DOHH2 (cell line): ENCODE data around the gene NASP.

Source experiments
- H3F3A ChIP-seq: fragments of 200-600 bp; sonication (generic), shearing (Covaris generic); 2 replicates; pipeline ENCODE4 v1.6.0; 2016; ENCODE audit warnings: antibody characterized with exemption, mild to moderate bottlenecking; ENCODE audit not compliant: control insufficient read depth, insufficient read depth
- H3K27ac ChIP-seq: fragments of 200-600 bp; sonication (generic); 2 replicates; pipeline ENCODE4 v1.5.1; 2014; ENCODE audit warnings: low read depth, mild to moderate bottlenecking, low read length, moderate library complexity
- H3K27me3 ChIP-seq: fragments of 200-600 bp; sonication (generic); 2 replicates; pipeline ENCODE4 v1.6.1; 2014; ENCODE audit warnings: mild to moderate bottlenecking, low read length, mixed read lengths; ENCODE audit not compliant: control insufficient read depth
- H3K36me3 ChIP-seq: fragments of 200-600 bp; sonication (generic); 2 replicates; pipeline ENCODE4 v1.6.1; 2014; ENCODE audit warnings: mild to moderate bottlenecking, low read length, moderate library complexity, mixed read lengths; ENCODE audit not compliant: control insufficient read depth
- H3K4me1 ChIP-seq: fragments of 200-600 bp; sonication (generic); 2 replicates; pipeline ENCODE4 v1.6.1; 2014; ENCODE audit warnings: mild to moderate bottlenecking, low read length, mixed read lengths; ENCODE audit not compliant: control insufficient read depth
- H3K4me2 ChIP-seq: fragments of 200-600 bp; sonication (generic); 2 replicates; pipeline ENCODE4 v1.6.0; 2014; ENCODE audit warnings: mild to moderate bottlenecking, low read length, moderate library complexity
- H3K4me3 ChIP-seq: fragments of 200-600 bp; sonication (generic); 2 replicates; pipeline ENCODE4 v1.5.1; 2014; ENCODE audit warnings: mild to moderate bottlenecking, low read length, mixed read lengths
- H3K79me2 ChIP-seq: fragments of 200-600 bp; sonication (generic); 2 replicates; pipeline ENCODE4 v1.6.1; 2014; ENCODE audit warnings: mild to moderate bottlenecking, low read length, mixed read lengths; ENCODE audit not compliant: control insufficient read depth
- H3K9me2 ChIP-seq: fragments of 200-600 bp; sonication (generic); replicated peaks from 2 replicates; pipeline ENCODE4 v1.6.1; 2014; ENCODE audit warnings: mild to moderate bottlenecking, low read length, mixed read lengths; ENCODE audit not compliant: control insufficient read depth
- H3K9me3 ChIP-seq: fragments of 200-600 bp; sonication (generic); 2 replicates; pipeline ENCODE4 v1.6.1; 2014; ENCODE audit warnings: antibody characterized with exemption, low read length, mixed read lengths; ENCODE audit not compliant: control insufficient read depth, insufficient read depth
- H4K20me1 ChIP-seq: fragments of 200-600 bp; sonication (generic); 2 replicates; pipeline ENCODE4 v1.6.0; 2014; ENCODE audit warnings: low read depth, mild to moderate bottlenecking, antibody characterized with exemption, low read length, moderate library complexity; ENCODE audit not compliant: control insufficient read depth, insufficient read depth
- CTCF ChIP-seq: fragments of 200-600 bp; sonication (generic); IDR thresholded peaks from one replicate; pipeline ENCODE4 v1.5.1; 2014; ENCODE audit warnings: antibody characterized with exemption, mild to moderate bottlenecking, low read depth, low read length; ENCODE audit not compliant: poor library complexity, severe bottlenecking
- EZH2phosphoT487 ChIP-seq: fragments of 200-600 bp; sonication (generic); IDR thresholded peaks from 2 replicates; pipeline ENCODE4 v1.6.1; 2017; ENCODE audit warnings: borderline replicate concordance, mild to moderate bottlenecking, antibody characterized with exemption, low read length, moderate library complexity, mixed read lengths

NASP gene

GRCh38 chr1:45583666-45584350 lies at the start of gene NASP:
TSS of gene NASP (plus strand) at chr1:45584041. CDS start at chr1:45584147, 106 bp downstream.
- H3K36me3 ChIP-seq = peaks cover 45% of the 10 kb centered on the region
- peak within 1 kb of the TSS; percentile 94 for H3K4me2 ChIP-seq
- H3K79me2 ChIP-seq = peaks cover 54% of the 10 kb centered on the region
- peaks cover 9% of the 10 kb centered on the region for H3F3A ChIP-seq
- H4K20me1 ChIP-seq = peaks cover 36% of the 10 kb centered on the region
- peak within 1 kb of the TSS; percentile 94 for H3K4me3 ChIP-seq
- no peaks in the 10 kb centered on the region for H3K27me3 ChIP-seq
- H3K9me3 ChIP-seq = no peaks in the 10 kb centered on the region
- H3K4me1 ChIP-seq = peaks cover 57% of the 10 kb centered on the region
- no peaks in the 10 kb centered on the region for H3K9me2 ChIP-seq
- TF ChIP-seq EZH2phosphoT487 (no peak), CTCF (no peak)
- peak within 1 kb of the TSS; percentile 89 for H3K27ac ChIP-seq

- TF ChIP-seq EZH2phosphoT487 (no peak), CTCF (no peak)
- no peaks in the 10 kb centered on the region for H3K4me1 ChIP-seq
- no peak overlapping the region for H3K27ac ChIP-seq
- no peaks in the 10 kb centered on the region for H3K36me3 ChIP-seq
- no peak overlapping the region for H3K4me2 ChIP-seq
- H4K20me1 ChIP-seq = no peaks in the 10 kb centered on the region
- H3K27me3 ChIP-seq = peaks cover 5% of the 10 kb centered on the region; the same call in 1 of the 2 replicates
- H3K9me2 ChIP-seq = no peaks in the 10 kb centered on the region
- H3K4me3 ChIP-seq = no peak overlapping the region
- H3F3A ChIP-seq = 0 out of 2 replicates have a peak, but pooled peaks cover 2% of the 10 kb centered on the region
- H3K79me2 ChIP-seq = no peaks in the 10 kb centered on the region
- no peaks in the 10 kb centered on the region for H3K9me3 ChIP-seq
Observed at GRCh38 chr1:45535988-45536766, 47.7 kb upstream of the NASP start.

GRCh38 chr1:45536886-45537285 lies 47.0 kb upstream of the NASP start:
- no peaks in the 10 kb centered on the region for H4K20me1 ChIP-seq
- H3K9me2 ChIP-seq = no peaks in the 10 kb centered on the region
- no peaks in the 10 kb centered on the region for H3K79me2 ChIP-seq
- 0 out of 2 replicates have a peak, but pooled peaks cover 2% of the 10 kb centered on the region for H3F3A ChIP-seq
- H3K36me3 ChIP-seq = no peaks in the 10 kb centered on the region
- H3K4me2 ChIP-seq = no peak overlapping the region
- peaks cover 3% of the 10 kb centered on the region; the same call in 1 of the 2 replicates for H3K4me1 ChIP-seq
- H3K27ac ChIP-seq = no peak overlapping the region
- no peaks in the 10 kb centered on the region for H3K9me3 ChIP-seq
- H3K27me3 ChIP-seq = peaks cover 5% of the 10 kb centered on the region; the same call in 1 of the 2 replicates
- TF ChIP-seq CTCF (no peak), EZH2phosphoT487 (no peak)
- H3K4me3 ChIP-seq = no peak overlapping the region
